ENCODE measurements around the gene ARHGEF33. TPM values are rescaled to one million over a fixed set of nuclear protein-coding genes. Genes with fewer than 3 reads are reported as not detected.

The ARHGEF33 gene
- total RNA-seq, 1 experiment from 2014 or later: 0.30 TPM

GRCh38 chr2:38960609-38961320 lies 71.1 kb downstream of the ARHGEF33 start:
- BruUV-seq (replicated peaks): no TSS peak
- Histone ChIP-seq H3K27me3 (ENCODE audit: insufficient read depth, low read length) (no peaks in the 10 kb centered on the region), H3K79me2 (ENCODE audit: insufficient read depth, low read length) (no peaks in the 10 kb centered on the region), H2AFZ (ENCODE audit: low read depth, low read length, poor library complexity, severe bottlenecking) (no peak overlapping the region), H3K9ac (ENCODE audit: low read length) (no peak overlapping the region), H3K27ac (ENCODE audit: low read depth, low read length) (no peak overlapping the region), H3K4me3 (replicated peaks in 1 of 2; ENCODE audit: low read depth in 1 of 2, low read length in 2 of 2) (no peak overlapping the region), H3K4me2 (ENCODE audit: low read length) (no peak overlapping the region), H3K9me3 (ENCODE audit: control insufficient read depth in 1 of 2, insufficient read depth in 1 of 2, low read depth in 1 of 2, low read length in 2 of 2) (no peaks in the 10 kb centered on the region), H3K36me3 (ENCODE audit: control insufficient read depth in 1 of 2, insufficient read depth in 2 of 2, low read length in 2 of 2) (no peaks in the 10 kb centered on the region), H3K9me2 (ENCODE audit: insufficient read depth) (no peaks in the 10 kb centered on the region), H4K20me1 (ENCODE audit: insufficient read depth) (no peaks in the 10 kb centered on the region), H3K4me1 (ENCODE audit: control insufficient read depth in 1 of 2, insufficient read depth in 2 of 2, low read length in 2 of 2) (no peaks in the 10 kb centered on the region)
- POLR2A ChIA-PET: no interaction called here
- no peak for DNase-seq (ENCODE audit: low read depth, low spot score)
- ATAC-seq: no peak
- TF ChIP-seq, protein P1, sequence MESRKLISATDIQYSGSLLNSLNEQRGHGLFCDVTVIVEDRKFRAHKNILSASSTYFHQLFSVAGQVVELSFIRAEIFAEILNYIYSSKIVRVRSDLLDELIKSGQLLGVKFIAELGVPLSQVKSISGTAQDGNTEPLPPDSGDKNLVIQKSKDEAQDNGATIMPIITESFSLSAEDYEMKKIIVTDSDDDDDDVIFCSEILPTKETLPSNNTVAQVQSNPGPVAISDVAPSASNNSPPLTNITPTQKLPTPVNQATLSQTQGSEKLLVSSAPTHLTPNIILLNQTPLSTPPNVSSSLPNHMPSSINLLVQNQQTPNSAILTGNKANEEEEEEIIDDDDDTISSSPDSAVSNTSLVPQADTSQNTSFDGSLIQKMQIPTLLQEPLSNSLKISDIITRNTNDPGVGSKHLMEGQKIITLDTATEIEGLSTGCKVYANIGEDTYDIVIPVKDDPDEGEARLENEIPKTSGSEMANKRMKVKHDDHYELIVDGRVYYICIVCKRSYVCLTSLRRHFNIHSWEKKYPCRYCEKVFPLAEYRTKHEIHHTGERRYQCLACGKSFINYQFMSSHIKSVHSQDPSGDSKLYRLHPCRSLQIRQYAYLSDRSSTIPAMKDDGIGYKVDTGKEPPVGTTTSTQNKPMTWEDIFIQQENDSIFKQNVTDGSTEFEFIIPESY (IDR thresholded peaks at IDR 0.05; ENCODE audit: extremely low read depth, insufficient replicate concordance, low read length): no peak
- no peak for TF ChIP-seq MAX (IDR thresholded peaks at IDR 0.05)
- no peak for TF ChIP-seq SP1 (IDR thresholded peaks at IDR 0.05; ENCODE audit: low read depth)
- TF ChIP-seq EZH2phosphoT487 (IDR thresholded peaks at IDR 0.05; ENCODE audit: borderline replicate concordance): no peak
- no peak for TF ChIP-seq POLR2A (IDR thresholded peaks at IDR 0.05; ENCODE audit: borderline replicate concordance, extremely low read depth, insufficient read depth, insufficient read length)
- TF ChIP-seq CBX3 (IDR thresholded peaks at IDR 0.05; ENCODE audit: low read depth): no peak
- TF ChIP-seq ATF3 (IDR thresholded peaks at IDR 0.05): no peak
- no peak for TF ChIP-seq YY1 (IDR thresholded peaks at IDR 0.05; ENCODE audit: extremely low read depth, insufficient replicate concordance, low read depth, low read length)
- no peak for TF ChIP-seq ZFX (IDR thresholded peaks at IDR 0.05)
- TF ChIP-seq CEBPB (IDR thresholded peaks at IDR 0.05; ENCODE audit: low read depth): no peak
- TF ChIP-seq, protein P2, sequence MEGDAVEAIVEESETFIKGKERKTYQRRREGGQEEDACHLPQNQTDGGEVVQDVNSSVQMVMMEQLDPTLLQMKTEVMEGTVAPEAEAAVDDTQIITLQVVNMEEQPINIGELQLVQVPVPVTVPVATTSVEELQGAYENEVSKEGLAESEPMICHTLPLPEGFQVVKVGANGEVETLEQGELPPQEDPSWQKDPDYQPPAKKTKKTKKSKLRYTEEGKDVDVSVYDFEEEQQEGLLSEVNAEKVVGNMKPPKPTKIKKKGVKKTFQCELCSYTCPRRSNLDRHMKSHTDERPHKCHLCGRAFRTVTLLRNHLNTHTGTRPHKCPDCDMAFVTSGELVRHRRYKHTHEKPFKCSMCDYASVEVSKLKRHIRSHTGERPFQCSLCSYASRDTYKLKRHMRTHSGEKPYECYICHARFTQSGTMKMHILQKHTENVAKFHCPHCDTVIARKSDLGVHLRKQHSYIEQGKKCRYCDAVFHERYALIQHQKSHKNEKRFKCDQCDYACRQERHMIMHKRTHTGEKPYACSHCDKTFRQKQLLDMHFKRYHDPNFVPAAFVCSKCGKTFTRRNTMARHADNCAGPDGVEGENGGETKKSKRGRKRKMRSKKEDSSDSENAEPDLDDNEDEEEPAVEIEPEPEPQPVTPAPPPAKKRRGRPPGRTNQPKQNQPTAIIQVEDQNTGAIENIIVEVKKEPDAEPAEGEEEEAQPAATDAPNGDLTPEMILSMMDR (IDR thresholded peaks at IDR 0.05 in 2 of 3, conservative IDR thresholded peaks at IDR 0.05 in 1 of 3; ENCODE audit: borderline replicate concordance in 1 of 3, insufficient read depth in 1 of 3, low read depth in 2 of 3, low read length in 2 of 3): no peak
- no peak for TF ChIP-seq FOSL1 (IDR thresholded peaks at IDR 0.05; ENCODE audit: low read depth)
- TF ChIP-seq, protein P3, sequence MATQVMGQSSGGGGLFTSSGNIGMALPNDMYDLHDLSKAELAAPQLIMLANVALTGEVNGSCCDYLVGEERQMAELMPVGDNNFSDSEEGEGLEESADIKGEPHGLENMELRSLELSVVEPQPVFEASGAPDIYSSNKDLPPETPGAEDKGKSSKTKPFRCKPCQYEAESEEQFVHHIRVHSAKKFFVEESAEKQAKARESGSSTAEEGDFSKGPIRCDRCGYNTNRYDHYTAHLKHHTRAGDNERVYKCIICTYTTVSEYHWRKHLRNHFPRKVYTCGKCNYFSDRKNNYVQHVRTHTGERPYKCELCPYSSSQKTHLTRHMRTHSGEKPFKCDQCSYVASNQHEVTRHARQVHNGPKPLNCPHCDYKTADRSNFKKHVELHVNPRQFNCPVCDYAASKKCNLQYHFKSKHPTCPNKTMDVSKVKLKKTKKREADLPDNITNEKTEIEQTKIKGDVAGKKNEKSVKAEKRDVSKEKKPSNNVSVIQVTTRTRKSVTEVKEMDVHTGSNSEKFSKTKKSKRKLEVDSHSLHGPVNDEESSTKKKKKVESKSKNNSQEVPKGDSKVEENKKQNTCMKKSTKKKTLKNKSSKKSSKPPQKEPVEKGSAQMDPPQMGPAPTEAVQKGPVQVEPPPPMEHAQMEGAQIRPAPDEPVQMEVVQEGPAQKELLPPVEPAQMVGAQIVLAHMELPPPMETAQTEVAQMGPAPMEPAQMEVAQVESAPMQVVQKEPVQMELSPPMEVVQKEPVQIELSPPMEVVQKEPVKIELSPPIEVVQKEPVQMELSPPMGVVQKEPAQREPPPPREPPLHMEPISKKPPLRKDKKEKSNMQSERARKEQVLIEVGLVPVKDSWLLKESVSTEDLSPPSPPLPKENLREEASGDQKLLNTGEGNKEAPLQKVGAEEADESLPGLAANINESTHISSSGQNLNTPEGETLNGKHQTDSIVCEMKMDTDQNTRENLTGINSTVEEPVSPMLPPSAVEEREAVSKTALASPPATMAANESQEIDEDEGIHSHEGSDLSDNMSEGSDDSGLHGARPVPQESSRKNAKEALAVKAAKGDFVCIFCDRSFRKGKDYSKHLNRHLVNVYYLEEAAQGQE (IDR thresholded peaks at IDR 0.05; ENCODE audit: low read depth): no peak
- TF ChIP-seq POLR2AphosphoS5 (IDR thresholded peaks at IDR 0.05; ENCODE audit: low read depth, low read length): no peak
- no peak for TF ChIP-seq JUND (IDR thresholded peaks at IDR 0.05)
- no peak for TF ChIP-seq RAD21 (IDR thresholded peaks at IDR 0.05; ENCODE audit: low read depth)
- no peak for TF ChIP-seq EZH2 (IDR thresholded peaks at IDR 0.05)
- no peak for TF ChIP-seq SIN3A (IDR thresholded peaks at IDR 0.05; ENCODE audit: low read depth)
- TF ChIP-seq SRF (IDR thresholded peaks at IDR 0.05; ENCODE audit: low read depth): no peak
- CTCF ChIA-PET: no interaction called here
- RAD21 ChIA-PET (ENCODE audit: low non-redundant PET in 1 of 2, low total read pairs in 2 of 2, uncharacterized antibody in 2 of 2, unreplicated experiment in 2 of 2): no interaction called here
- intact Hi-C loops (cut with micrococcal nuclease): no loop called here

Data from HCT116 (cell line).